Neural progenitor cell (in vitro differentiated cells): ENCODE measurements around the gene ATF7IP. TPM values are rescaled to one million over a fixed set of nuclear protein-coding genes. Genes with fewer than 3 reads are reported as not detected.

Experiments
- DNase-seq: peaks from one replicate; pipeline ENCODE4 v3.0.0-alpha.2; 2016; ENCODE audit warnings: low spot score
- H2AFZ ChIP-seq: fragments of 200-600 bp; sonication (generic); replicated peaks from 2 replicates; pipeline ENCODE4 v1.6.1; 2016; ENCODE audit warnings: antibody characterized with exemption
- H3F3A ChIP-seq: fragments of 200-600 bp; sonication (generic); 2 replicates; pipeline ENCODE4 v1.6.1; 2016; ENCODE audit warnings: antibody characterized with exemption, low read depth
- H3K27ac ChIP-seq: fragments of 200-600 bp; sonication (generic); 2 replicates; pipeline ENCODE4 v1.5.1; 2016; ENCODE audit warnings: mild to moderate bottlenecking
- H3K27me3 ChIP-seq: fragments of 200-600 bp; sonication (generic); 2 replicates; pipeline ENCODE4 v1.6.1; 2016; ENCODE audit warnings: mild to moderate bottlenecking, moderate library complexity
- H3K36me3 ChIP-seq: fragments of 200-600 bp; sonication (generic); 2 replicates; pipeline ENCODE4 v1.5.1; 2016
- H3K4me1 ChIP-seq: fragments of 200-600 bp; sonication (generic); 2 replicates; pipeline ENCODE4 v1.6.1; 2016; ENCODE audit warnings: mixed run types
- H3K4me2 ChIP-seq: fragments of 200-600 bp; sonication (generic); 2 replicates; pipeline ENCODE4 v1.6.1; 2016
- H3K4me3 ChIP-seq: fragments of 200-600 bp; sonication (generic); 2 replicates; pipeline ENCODE4 v1.5.1; 2016
- H3K79me2 ChIP-seq: fragments of 200-600 bp; sonication (generic); 2 replicates; pipeline ENCODE4 v1.6.1; 2016; ENCODE audit warnings: low read depth
- H3K9ac ChIP-seq: fragments of 200-600 bp; sonication (generic); 2 replicates; pipeline ENCODE4 v1.6.1; 2016
- H3K9me3 ChIP-seq: fragments of 200-600 bp; sonication (generic); 2 replicates; pipeline ENCODE4 v1.5.1; 2016; ENCODE audit warnings: low read depth
- H4K20me1 ChIP-seq: fragments of 200-600 bp; sonication (generic); 2 replicates; pipeline ENCODE4 v1.6.1; 2016; ENCODE audit warnings: low read depth
- H3K27ac Mint-ChIP-seq: 3 replicates; pipeline ENCODE4 v1.8.0; 2021; ENCODE audit warnings: mixed read lengths
- H3K27me3 Mint-ChIP-seq: 2 replicates; pipeline ENCODE4 v1.8.0; 2022; ENCODE audit warnings: low read depth, mild to moderate bottlenecking, inconsistent platforms, moderate library complexity, mixed read lengths; ENCODE audit not compliant: insufficient read depth
- H3K36me3 Mint-ChIP-seq: 3 replicates; pipeline ENCODE4 v1.8.0; 2021; ENCODE audit warnings: mixed read lengths
- H3K4me1 Mint-ChIP-seq: 3 replicates; pipeline ENCODE4 v1.8.0; 2021; ENCODE audit warnings: mixed read lengths
- H3K4me3 Mint-ChIP-seq: 3 replicates; pipeline ENCODE4 v1.8.0; 2021; ENCODE audit warnings: mild to moderate bottlenecking, moderate library complexity, mixed read lengths
- H3K9me3 Mint-ChIP-seq: 3 replicates; pipeline ENCODE4 v1.8.0; 2020; ENCODE audit warnings: mixed read lengths
- CTCF ChIP-seq: fragments of 200-600 bp; sonication (generic); IDR thresholded peaks from 2 replicates; pipeline ENCODE4 v1.5.1; 2017; ENCODE audit warnings: antibody characterized with exemption, mild to moderate bottlenecking
- EZH2 ChIP-seq: fragments of 200-600 bp; sonication (generic); IDR thresholded peaks from 2 replicates; pipeline ENCODE4 v1.6.1; 2017; ENCODE audit warnings: antibody characterized with exemption, mild to moderate bottlenecking, moderate library complexity
- EZH2phosphoT487 ChIP-seq: fragments of 200-600 bp; sonication (generic); IDR thresholded peaks from 2 replicates; pipeline ENCODE4 v1.6.1; 2017; ENCODE audit warnings: antibody characterized with exemption
- total RNA-seq: library from RNA; depleted of rRNA; stranded (reverse); fragments of >200 nt; gene quantifications from 2 replicates; pipeline ENCODE4 v1.2.3, GENCODE V29; 2015; ENCODE audit warnings: low replicate concordance

Gene ATF7IP
- total RNA-seq, 1 donor from 2014 or later = 187 TPM

GRCh38 chr12:14548609-14549008, 183.1 kb downstream of the ATF7IP start:
- Histone ChIP-seq H4K20me1 (no peaks in the 10 kb centered on the region), H3K9ac (no peak overlapping the region), H3F3A (no peaks in the 10 kb centered on the region), H3K27ac (no peak overlapping the region), H3K4me2 (no peak overlapping the region), H3K27me3 (no peaks in the 10 kb centered on the region), H3K4me3 (no peak overlapping the region), H3K4me1 (no peaks in the 10 kb centered on the region), H3K36me3 (no peaks in the 10 kb centered on the region), H2AFZ (no peak overlapping the region), H3K9me3 (no peaks in the 10 kb centered on the region), H3K79me2 (no peaks in the 10 kb centered on the region)
- TF ChIP-seq CTCF (no peak), EZH2 (no peak), EZH2phosphoT487 (no peak)
- peaks cover 7% of the 10 kb centered on the region for H3K9me3 Mint-ChIP-seq
- H3K36me3 Mint-ChIP-seq = no peaks in the 10 kb centered on the region
- no peak overlapping the region for H3K4me3 Mint-ChIP-seq
- peaks cover 3% of the 10 kb centered on the region for H3K27me3 Mint-ChIP-seq
- H3K27ac Mint-ChIP-seq = no peak overlapping the region
- H3K4me1 Mint-ChIP-seq = no peaks in the 10 kb centered on the region
- no peak for DNase-seq

Other genes with a start within 250 kb of the ATF7IP start
- 4.8 and 5.4 TPM in 2 replicates for gene PLBD1, start 202.2 kb downstream of the ATF7IP start, total RNA-seq